Measurements from ENCODE around the gene APOBEC3G.

DNA sequence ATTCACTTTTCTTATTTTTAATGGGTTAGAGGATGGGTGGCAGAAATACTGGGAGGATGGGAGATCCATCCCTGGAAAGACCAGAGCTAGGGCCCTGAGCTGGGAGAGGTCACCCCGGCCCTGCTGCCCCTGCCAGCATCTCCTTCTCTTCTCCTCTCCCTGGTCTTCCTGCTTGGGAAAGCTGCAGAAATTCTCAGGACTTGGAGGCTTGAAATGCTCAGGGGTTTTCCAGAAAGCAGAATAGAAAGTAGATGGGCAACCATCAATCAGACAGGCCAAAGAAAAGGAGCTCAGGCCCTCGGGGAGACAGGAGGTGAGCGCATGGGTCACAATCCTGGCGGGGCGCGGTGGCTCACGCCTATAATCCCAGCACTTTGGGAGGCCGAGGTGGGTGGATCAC, 21.5 kb downstream of the APOBEC3G start:
- TF ChIP-seq, protein P1, sequence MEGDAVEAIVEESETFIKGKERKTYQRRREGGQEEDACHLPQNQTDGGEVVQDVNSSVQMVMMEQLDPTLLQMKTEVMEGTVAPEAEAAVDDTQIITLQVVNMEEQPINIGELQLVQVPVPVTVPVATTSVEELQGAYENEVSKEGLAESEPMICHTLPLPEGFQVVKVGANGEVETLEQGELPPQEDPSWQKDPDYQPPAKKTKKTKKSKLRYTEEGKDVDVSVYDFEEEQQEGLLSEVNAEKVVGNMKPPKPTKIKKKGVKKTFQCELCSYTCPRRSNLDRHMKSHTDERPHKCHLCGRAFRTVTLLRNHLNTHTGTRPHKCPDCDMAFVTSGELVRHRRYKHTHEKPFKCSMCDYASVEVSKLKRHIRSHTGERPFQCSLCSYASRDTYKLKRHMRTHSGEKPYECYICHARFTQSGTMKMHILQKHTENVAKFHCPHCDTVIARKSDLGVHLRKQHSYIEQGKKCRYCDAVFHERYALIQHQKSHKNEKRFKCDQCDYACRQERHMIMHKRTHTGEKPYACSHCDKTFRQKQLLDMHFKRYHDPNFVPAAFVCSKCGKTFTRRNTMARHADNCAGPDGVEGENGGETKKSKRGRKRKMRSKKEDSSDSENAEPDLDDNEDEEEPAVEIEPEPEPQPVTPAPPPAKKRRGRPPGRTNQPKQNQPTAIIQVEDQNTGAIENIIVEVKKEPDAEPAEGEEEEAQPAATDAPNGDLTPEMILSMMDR (IDR thresholded peaks at IDR 0.05), result no peak
- no peak for TF ChIP-seq POLR2A (IDR thresholded peaks at IDR 0.05)

All from ovary (tissue), 3 donors.